ENCODE measurements around the gene RARA.

RARA gene

DNA sequence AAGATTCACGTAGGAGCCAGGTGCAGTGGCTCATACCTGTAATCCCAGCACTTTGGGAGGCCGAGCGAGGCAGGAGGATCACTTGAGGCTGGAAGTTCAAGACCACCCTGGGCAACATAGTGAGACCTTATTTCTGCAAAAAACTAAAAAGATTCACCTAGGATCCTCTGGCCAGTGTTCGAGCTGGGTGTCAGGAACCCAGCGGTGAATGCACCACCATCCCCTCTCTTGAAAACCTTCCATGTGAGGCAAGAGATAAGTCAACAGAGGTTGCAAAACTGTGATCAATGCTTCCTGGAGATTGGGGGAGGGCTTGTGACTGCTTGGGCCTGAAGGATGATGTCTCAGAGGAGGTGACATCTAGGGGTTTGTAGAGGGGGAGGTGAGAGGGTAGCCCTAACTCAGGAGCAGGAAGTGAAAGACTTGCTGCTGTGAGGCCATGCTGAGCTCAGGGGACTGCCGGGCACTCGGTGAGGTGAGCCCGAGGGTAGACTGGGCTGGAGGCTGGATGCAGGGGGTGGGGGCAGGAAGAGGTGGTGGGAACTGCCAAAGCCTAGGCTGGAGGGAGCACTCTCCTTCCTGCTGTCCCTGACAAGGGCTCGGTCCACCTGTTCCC is 43.9 kb downstream of the RARA start:
- Mint-ChIP-seq H3K27ac (no peak overlapping the region), H3K36me3 (ENCODE audit: low read depth) (peaks cover 96% of the 10 kb centered on the region), H3K4me1 (ENCODE audit: low read depth) (peaks cover 83% of the 10 kb centered on the region)

DNA sequence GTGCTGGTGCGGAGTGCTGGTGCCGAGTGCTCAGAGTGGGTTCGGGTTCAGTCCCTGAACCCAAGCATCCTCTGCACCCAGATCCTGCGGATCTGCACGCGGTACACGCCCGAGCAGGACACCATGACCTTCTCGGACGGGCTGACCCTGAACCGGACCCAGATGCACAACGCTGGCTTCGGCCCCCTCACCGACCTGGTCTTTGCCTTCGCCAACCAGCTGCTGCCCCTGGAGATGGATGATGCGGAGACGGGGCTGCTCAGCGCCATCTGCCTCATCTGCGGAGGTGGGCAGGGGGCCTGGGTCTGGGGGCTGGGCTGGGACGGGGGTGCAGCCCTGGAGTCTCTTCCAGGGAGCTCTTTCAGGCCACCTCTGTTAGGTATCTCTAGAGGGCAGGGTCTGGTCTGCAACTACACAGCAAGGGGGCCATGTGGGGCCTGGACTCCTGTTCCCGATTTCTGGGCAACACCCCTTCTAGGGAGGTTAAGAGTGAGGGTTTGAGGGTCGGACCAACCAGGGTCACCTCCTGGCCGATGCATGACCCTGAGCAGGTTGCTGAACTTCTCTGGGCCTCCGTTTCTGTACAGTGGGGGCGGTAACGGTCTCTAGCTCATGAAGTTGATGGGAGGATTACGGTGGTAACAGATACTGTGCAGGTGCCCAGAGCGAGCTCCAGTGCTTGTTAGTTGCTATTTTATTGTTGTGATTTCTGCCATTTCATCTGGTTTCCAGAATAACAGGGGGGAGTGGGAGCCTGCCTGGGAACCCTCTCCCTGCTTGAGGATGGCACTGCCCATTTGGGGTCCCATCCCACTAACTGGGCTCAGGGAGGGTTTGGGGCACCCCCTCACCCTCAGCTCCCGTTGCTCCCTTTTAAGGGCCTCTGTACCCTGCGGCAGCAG is 45.5 kb downstream of the RARA start:
- peaks cover 81% of the 10 kb centered on the region for H3K36me3 Mint-ChIP-seq (ENCODE audit: low read depth)

More for the DNA sequence above, 43.9 kb downstream of the RARA start:
- Mint-ChIP-seq H3K27me3 (no peaks in the 10 kb centered on the region), H3K4me3 (no peak overlapping the region), H3K9me3 (no peaks in the 10 kb centered on the region)
- intact Hi-C loops (cut with micrococcal nuclease): no loop called here

DNA sequence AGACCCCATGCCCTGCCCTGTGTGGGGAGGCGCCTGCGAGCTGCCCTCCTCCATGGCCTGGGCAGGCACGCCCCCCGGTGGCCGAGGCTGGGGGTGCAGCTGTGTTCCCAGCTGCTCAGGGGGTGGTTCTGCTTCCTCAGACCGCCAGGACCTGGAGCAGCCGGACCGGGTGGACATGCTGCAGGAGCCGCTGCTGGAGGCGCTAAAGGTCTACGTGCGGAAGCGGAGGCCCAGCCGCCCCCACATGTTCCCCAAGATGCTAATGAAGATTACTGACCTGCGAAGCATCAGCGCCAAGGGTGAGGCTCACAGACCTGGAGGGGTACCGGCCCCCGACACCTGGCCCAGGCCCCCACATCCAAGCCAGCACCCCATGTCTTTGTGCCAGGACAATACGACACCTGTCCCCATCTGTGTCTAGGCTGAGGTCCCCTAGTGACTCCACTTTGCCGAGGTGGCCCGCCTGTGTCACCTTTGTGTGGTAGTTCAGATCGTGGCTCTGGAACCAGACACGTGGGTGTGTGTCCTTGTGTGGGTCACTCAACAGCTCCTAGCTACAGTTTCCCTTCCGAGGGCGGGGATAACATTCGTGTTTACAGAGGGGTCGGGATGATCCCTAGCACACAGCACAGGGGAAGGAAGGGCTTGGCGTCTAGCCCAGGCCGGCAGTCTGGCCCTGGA is 46.3 kb downstream of the RARA start:
- Mint-ChIP-seq H3K27ac (no peak overlapping the region), H3K9me3 (no peaks in the 10 kb centered on the region), H3K4me1 (ENCODE audit: low read depth) (peaks cover 66% of the 10 kb centered on the region), H3K36me3 (ENCODE audit: low read depth) (peaks cover 73% of the 10 kb centered on the region), H3K4me3 (no peak overlapping the region), H3K27me3 (peaks cover 4% of the 10 kb centered on the region)
- intact Hi-C loops (cut with micrococcal nuclease): loop anchor here (1.0 kb wide), 1 partner anchor 52 kb away; no protein-coding TSS in a partner anchor

More for the DNA sequence above, 45.5 kb downstream of the RARA start:
- intact Hi-C loops (cut with micrococcal nuclease): loop anchor here (1.0 kb wide), 1 partner anchor 51 kb away; no protein-coding TSS in a partner anchor
- no peak overlapping the region for H3K4me3 Mint-ChIP-seq
- no peak overlapping the region for H3K27ac Mint-ChIP-seq
- H3K9me3 Mint-ChIP-seq: no peaks in the 10 kb centered on the region
- H3K27me3 Mint-ChIP-seq: no peaks in the 10 kb centered on the region
- peaks cover 74% of the 10 kb centered on the region for H3K4me1 Mint-ChIP-seq (ENCODE audit: low read depth)

DNA sequence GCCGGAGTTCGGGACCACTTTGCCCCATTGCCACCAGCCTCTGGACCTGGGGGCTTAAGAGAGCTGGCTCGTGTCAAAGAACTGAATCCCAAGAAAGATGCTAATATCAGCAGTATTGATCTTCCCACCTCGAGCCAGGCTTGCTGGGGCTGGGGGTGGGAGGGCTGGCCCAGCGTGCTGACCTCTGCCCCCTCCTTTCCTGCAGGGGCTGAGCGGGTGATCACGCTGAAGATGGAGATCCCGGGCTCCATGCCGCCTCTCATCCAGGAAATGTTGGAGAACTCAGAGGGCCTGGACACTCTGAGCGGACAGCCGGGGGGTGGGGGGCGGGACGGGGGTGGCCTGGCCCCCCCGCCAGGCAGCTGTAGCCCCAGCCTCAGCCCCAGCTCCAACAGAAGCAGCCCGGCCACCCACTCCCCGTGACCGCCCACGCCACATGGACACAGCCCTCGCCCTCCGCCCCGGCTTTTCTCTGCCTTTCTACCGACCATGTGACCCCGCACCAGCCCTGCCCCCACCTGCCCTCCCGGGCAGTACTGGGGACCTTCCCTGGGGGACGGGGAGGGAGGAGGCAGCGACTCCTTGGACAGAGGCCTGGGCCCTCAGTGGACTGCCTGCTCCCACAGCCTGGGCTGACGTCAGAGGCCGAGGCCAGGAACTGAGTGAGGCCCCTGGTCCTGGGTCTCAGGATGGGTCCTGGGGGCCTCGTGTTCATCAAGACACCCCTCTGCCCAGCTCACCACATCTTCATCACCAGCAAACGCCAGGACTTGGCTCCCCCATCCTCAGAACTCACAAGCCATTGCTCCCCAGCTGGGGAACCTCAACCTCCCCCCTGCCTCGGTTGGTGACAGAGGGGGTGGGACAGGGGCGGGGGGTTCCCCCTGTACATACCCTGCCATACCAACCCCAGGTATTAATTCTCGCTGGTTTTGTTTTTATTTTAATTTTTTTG is 47.1 kb downstream of the RARA start:
- no peaks in the 10 kb centered on the region for H3K9me3 Mint-ChIP-seq
- no peak overlapping the region for H3K4me3 Mint-ChIP-seq

DNA sequence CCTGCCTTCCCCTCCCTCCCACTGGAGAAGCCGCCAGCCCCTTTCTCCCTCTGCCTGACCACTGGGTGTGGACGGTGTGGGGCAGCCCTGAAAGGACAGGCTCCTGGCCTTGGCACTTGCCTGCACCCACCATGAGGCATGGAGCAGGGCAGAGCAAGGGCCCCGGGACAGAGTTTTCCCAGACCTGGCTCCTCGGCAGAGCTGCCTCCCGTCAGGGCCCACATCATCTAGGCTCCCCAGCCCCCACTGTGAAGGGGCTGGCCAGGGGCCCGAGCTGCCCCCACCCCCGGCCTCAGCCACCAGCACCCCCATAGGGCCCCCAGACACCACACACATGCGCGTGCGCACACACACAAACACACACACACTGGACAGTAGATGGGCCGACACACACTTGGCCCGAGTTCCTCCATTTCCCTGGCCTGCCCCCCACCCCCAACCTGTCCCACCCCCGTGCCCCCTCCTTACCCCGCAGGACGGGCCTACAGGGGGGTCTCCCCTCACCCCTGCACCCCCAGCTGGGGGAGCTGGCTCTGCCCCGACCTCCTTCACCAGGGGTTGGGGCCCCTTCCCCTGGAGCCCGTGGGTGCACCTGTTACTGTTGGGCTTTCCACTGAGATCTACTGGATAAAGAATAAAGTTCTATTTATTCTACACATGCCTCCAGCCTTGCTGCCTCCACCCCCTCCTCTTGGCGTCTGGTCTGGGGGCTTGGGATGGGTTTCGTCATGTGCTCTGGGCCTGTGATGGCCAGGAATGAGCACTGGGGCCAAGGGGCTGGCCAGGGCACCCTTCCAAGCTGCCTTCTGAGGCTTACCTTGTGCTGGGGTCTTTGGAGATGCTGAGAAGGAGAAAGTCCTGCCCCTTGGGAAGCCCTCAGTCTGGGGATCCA is 48.3 kb downstream of the RARA start:
- no peaks in the 10 kb centered on the region for H3K9me3 Mint-ChIP-seq
- H3K27me3 Mint-ChIP-seq: peaks cover 20% of the 10 kb centered on the region
- H3K4me1 Mint-ChIP-seq (ENCODE audit: low read depth): peaks cover 48% of the 10 kb centered on the region
- peaks cover 53% of the 10 kb centered on the region for H3K36me3 Mint-ChIP-seq (ENCODE audit: low read depth)
- H3K27ac Mint-ChIP-seq: no peak overlapping the region
- intact Hi-C loops (cut with micrococcal nuclease): no loop called here
- H3K4me3 Mint-ChIP-seq: no peak overlapping the region

More for the DNA sequence above, 47.1 kb downstream of the RARA start:
- H3K36me3 Mint-ChIP-seq (ENCODE audit: low read depth): peaks cover 65% of the 10 kb centered on the region
- H3K27me3 Mint-ChIP-seq: peaks cover 9% of the 10 kb centered on the region
- no peak overlapping the region for H3K27ac Mint-ChIP-seq
- peaks cover 59% of the 10 kb centered on the region for H3K4me1 Mint-ChIP-seq (ENCODE audit: low read depth)
- intact Hi-C loops (cut with micrococcal nuclease): loop anchor here (1.0 kb wide), 1 partner anchor 53 kb away; no protein-coding TSS in a partner anchor

DNA sequence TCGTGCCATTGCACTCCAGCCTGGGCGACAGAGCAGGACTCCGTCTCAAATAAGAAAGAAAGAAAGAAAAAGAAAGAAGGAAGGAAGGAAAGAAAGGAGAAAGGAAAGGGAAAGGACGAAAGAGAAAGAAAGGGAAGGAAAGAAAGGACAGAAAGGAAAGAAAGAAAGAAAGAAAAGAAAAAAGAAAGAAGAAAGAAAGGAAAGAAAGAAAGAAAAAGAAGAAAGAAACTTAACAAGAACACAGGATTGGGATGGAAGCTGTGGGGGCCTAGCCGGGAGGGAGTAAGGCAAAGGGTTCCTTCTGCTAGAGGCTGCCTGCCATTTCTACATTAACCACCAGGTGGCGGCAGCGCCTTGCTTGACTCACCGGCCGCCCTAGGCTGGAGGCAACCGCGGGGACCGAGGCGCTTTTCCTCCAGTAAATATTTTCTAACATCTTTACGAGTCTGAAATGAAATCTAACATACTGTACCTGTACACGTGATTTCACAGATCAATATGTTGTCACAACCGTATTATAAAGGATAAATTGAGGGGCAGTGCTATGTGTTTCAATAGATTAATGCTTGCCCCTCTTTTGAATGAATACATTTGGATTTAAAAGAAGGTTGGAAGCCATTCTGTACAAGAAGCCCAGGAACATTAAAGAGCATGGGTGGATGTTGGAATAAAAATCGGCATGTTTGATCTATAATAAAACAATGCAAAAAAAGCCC is 49.5 kb downstream of the RARA start:
- H3K4me3 Mint-ChIP-seq: peak overlapping the region; percentile 48
- H3K27me3 Mint-ChIP-seq: peaks cover 29% of the 10 kb centered on the region
- peaks cover 41% of the 10 kb centered on the region for H3K36me3 Mint-ChIP-seq (ENCODE audit: low read depth)
- H3K4me1 Mint-ChIP-seq (ENCODE audit: low read depth): peaks cover 43% of the 10 kb centered on the region
- intact Hi-C loops (cut with micrococcal nuclease): loop anchor here (1.0 kb wide), 2 partner anchors 57 to 175 kb away; no protein-coding TSS in a partner anchor
- H3K27ac Mint-ChIP-seq: peak overlapping the region; percentile 7
- H3K9me3 Mint-ChIP-seq: no peaks in the 10 kb centered on the region

GRCh38 chr17:40360091-40360490 is 51.1 kb downstream of the RARA start:
- Mint-ChIP-seq H3K27ac (no peak overlapping the region), H3K27me3 (peaks cover 44% of the 10 kb centered on the region), H3K4me1 (ENCODE audit: low read depth) (peaks cover 43% of the 10 kb centered on the region), H3K9me3 (no peaks in the 10 kb centered on the region), H3K4me3 (no peak overlapping the region), H3K36me3 (ENCODE audit: low read depth) (peaks cover 24% of the 10 kb centered on the region)
- intact Hi-C loops (cut with micrococcal nuclease): no loop called here

- intact Hi-C loops (cut with micrococcal nuclease): no loop called here
Observed at GRCh38 chr17:40361063-40361924, 52.3 kb downstream of the RARA start.

GRCh38 chr17:40361925-40362695 is 53.1 kb downstream of the RARA start:
- Mint-ChIP-seq H3K27ac (no peak overlapping the region), H3K4me1 (ENCODE audit: low read depth) (peaks cover 33% of the 10 kb centered on the region), H3K27me3 (peaks cover 45% of the 10 kb centered on the region), H3K4me3 (peak overlapping the region; percentile 65), H3K9me3 (no peaks in the 10 kb centered on the region), H3K36me3 (ENCODE audit: low read depth) (peaks cover 4% of the 10 kb centered on the region)
- intact Hi-C loops (cut with micrococcal nuclease): no loop called here

More at GRCh38 chr17:40361063-40361924, 52.3 kb downstream of the RARA start:
- no peak overlapping the region for H3K4me3 Mint-ChIP-seq
- no peaks in the 10 kb centered on the region for H3K9me3 Mint-ChIP-seq
- peaks cover 45% of the 10 kb centered on the region for H3K27me3 Mint-ChIP-seq
- H3K27ac Mint-ChIP-seq: no peak overlapping the region
- peaks cover 35% of the 10 kb centered on the region for H3K4me1 Mint-ChIP-seq (ENCODE audit: low read depth)
- H3K36me3 Mint-ChIP-seq (ENCODE audit: low read depth): peaks cover 12% of the 10 kb centered on the region

GRCh38 chr17:40362696-40363110 is 53.7 kb downstream of the RARA start:
- H3K4me3 Mint-ChIP-seq: peak overlapping the region; percentile 76
- H3K27ac Mint-ChIP-seq: no peak overlapping the region
- H3K27me3 Mint-ChIP-seq: peaks cover 46% of the 10 kb centered on the region
- intact Hi-C loops (cut with micrococcal nuclease): no loop called here
- no peaks in the 10 kb centered on the region for H3K9me3 Mint-ChIP-seq
- H3K36me3 Mint-ChIP-seq (ENCODE audit: low read depth): no peaks in the 10 kb centered on the region
- H3K4me1 Mint-ChIP-seq (ENCODE audit: low read depth): peaks cover 29% of the 10 kb centered on the region

All from dendritic cell treated with granulocyte-macrophage colony-stimulating factor and Interleukin-4, amounts not matched to agents 40 ng/mL and 50 ng/mL, for 4 days (primary cell).